Stimulated activated CD8-positive, alpha-beta memory T cell treated with anti-CD3 and anti-CD28 coated beads, Interleukin-12 subunit alpha, Interleukin-12 subunit beta, amount 100 ng/mL, for 24 hours (primary cell): ENCODE results near the gene MMP27.

Source experiments
- DNase-seq: peaks from one replicate; pipeline ENCODE4 v3.0.0-alpha.2; 2020; ENCODE audit errors: extremely low read depth

Gene MMP27

GRCh38 chr11:102703826-102704493, 1.6 kb downstream of the MMP27 start:
- no peak for DNase-seq

GRCh38 chr11:102695201-102695600, 10.4 kb downstream of the MMP27 start:
- no peak for DNase-seq

- no peak for DNase-seq
Measured at GRCh38 chr11:102685754-102686153, 19.8 kb downstream of the MMP27 start.

- DNase-seq, result no peak
Measured at GRCh38 chr11:102685338-102685737, 20.2 kb downstream of the MMP27 start.

- no peak for DNase-seq
Measured at GRCh38 chr11:102683277-102683676, 22.3 kb downstream of the MMP27 start.

- no peak for DNase-seq
Measured at GRCh38 chr11:102680945-102681344, 24.6 kb downstream of the MMP27 start.

- no peak for DNase-seq
Measured at GRCh38 chr11:102678022-102678421, 27.5 kb downstream of the MMP27 start.

GRCh38 chr11:102676084-102676483, 29.5 kb downstream of the MMP27 start:
- DNase-seq, result no peak

- no peak for DNase-seq
Measured at GRCh38 chr11:102669664-102670063, 35.9 kb downstream of the MMP27 start.

GRCh38 chr11:102666331-102666957, 39.1 kb downstream of the MMP27 start:
- DNase-seq, result no peak

GRCh38 chr11:102664001-102664752, 41.4 kb downstream of the MMP27 start:
- no peak for DNase-seq

- DNase-seq, result no peak
Measured at GRCh38 chr11:102662607-102663006, 43.0 kb downstream of the MMP27 start.

GRCh38 chr11:102661040-102661439, 44.5 kb downstream of the MMP27 start:
- DNase-seq, result no peak

- DNase-seq, result no peak
Measured at GRCh38 chr11:102656528-102656927, 49.0 kb downstream of the MMP27 start.

GRCh38 chr11:102655547-102655946, 50.0 kb downstream of the MMP27 start:
- no peak for DNase-seq

GRCh38 chr11:102654761-102655160, 50.8 kb downstream of the MMP27 start:
- no peak for DNase-seq

GRCh38 chr11:102653744-102654291, 51.8 kb downstream of the MMP27 start:
- no peak for DNase-seq

GRCh38 chr11:102647430-102647829, 58.1 kb downstream of the MMP27 start:
- no peak for DNase-seq

- DNase-seq, result no peak
Measured at GRCh38 chr11:102643941-102644340, 61.6 kb downstream of the MMP27 start.
